Embryonic facial prominence (tissue), 1 donor: ENCODE results near the gene GPR176.

ENCODE experiments used
- DNase-seq: peaks from one replicate; pipeline ENCODE4 v3.0.0-alpha.2; 2016; ENCODE audit errors: extremely low spot score

GPR176 gene

GRCh38 chr15:39783244-39783820 lies 136.7 kb downstream of the GPR176 start:
- no peak for DNase-seq

GRCh38 chr15:39782441-39783138 lies 137.5 kb downstream of the GPR176 start, which contains the start of gene FSIP1:
TSS of gene FSIP1 (minus strand) at chr15:39782841. CDS start at chr15:39776524, 6,317 bp downstream.
- DNase-seq: peak; percentile 80

- DNase-seq: no peak
Measured at GRCh38 chr15:39781967-39782302, 138.1 kb downstream of the GPR176 start.

- no peak for DNase-seq
Measured at GRCh38 chr15:39781147-39781966, 138.7 kb downstream of the GPR176 start.

GRCh38 chr15:39778021-39778420 lies 142.0 kb downstream of the GPR176 start:
- no peak for DNase-seq

GRCh38 chr15:39777496-39777895 lies 142.6 kb downstream of the GPR176 start:
- DNase-seq: no peak

GRCh38 chr15:39776068-39776467 lies 144.0 kb downstream of the GPR176 start:
- no peak for DNase-seq

- no peak for DNase-seq
Measured at GRCh38 chr15:39774688-39775267, 145.3 kb downstream of the GPR176 start.

GRCh38 chr15:39770748-39771689 lies 149.0 kb downstream of the GPR176 start:
- no peak for DNase-seq

- DNase-seq: no peak
Measured at GRCh38 chr15:39767921-39768320, 152.1 kb downstream of the GPR176 start.

GRCh38 chr15:39761006-39761405 lies 159.1 kb downstream of the GPR176 start:
- no peak for DNase-seq

GRCh38 chr15:39756806-39757522 lies 163.1 kb downstream of the GPR176 start:
- DNase-seq: peak; percentile 90

- peak; percentile 38 for DNase-seq
Measured at GRCh38 chr15:39752991-39753390, 167.1 kb downstream of the GPR176 start.

GRCh38 chr15:39752246-39752645 lies 167.8 kb downstream of the GPR176 start:
- DNase-seq: no peak
